ENCODE data around the gene NUP210. TPM values are rescaled to one million over a fixed set of nuclear protein-coding genes. Genes with fewer than 3 reads are reported as not detected.

The NUP210 gene
- total RNA-seq = 100 to 1,000 TPM; 196 to 204 TPM

GRCh38 chr3:13420045-13420830, at the start of gene NUP210:
NUP210 (minus strand) TSS chr3:13420322; CDS start chr3:13420226, 96 bp downstream.
- peak; percentile 63 for DNase-seq
- no peaks in the 10 kb centered on the region for H3K27me3 Mint-ChIP-seq
- H3K4me3 Mint-ChIP-seq = peak within 1 kb of the TSS; percentile 92
- no peaks in the 10 kb centered on the region for H3K9me3 Mint-ChIP-seq
- ChIA-PET POLR2A (no interaction called here), CTCF (interaction anchor here (0.8 to 4.7 kb wide), 4 partner anchors 7 to 36 kb away, joined by 3 to 26 read pairs (median 6); no protein-coding TSS in a partner anchor)
- peak within 1 kb of the TSS; percentile 98 for H3K27ac Mint-ChIP-seq
- H3K4me1 Mint-ChIP-seq = peaks cover 65% of the 10 kb centered on the region
- peaks cover 30% of the 10 kb centered on the region for H3K36me3 Mint-ChIP-seq (ENCODE audit: low read depth)

- no peak for DNase-seq
- Mint-ChIP-seq H3K4me1 (no peaks in the 10 kb centered on the region), H3K27ac (no peak overlapping the region), H3K9me3 (no peaks in the 10 kb centered on the region), H3K4me3 (no peak overlapping the region), H3K36me3 (ENCODE audit: low read depth) (no peaks in the 10 kb centered on the region), H3K27me3 (peaks cover 9% of the 10 kb centered on the region)
- POLR2A ChIA-PET = no interaction called here
- CTCF ChIA-PET = interaction anchor here (1.2 kb wide), 1 partner anchor 10 kb away, joined by 5 read pairs; no protein-coding TSS in a partner anchor
These were observed 46.7 kb upstream of the NUP210 start for GRCh38 chr3:13466781-13467180.

GRCh38 chr3:13465236-13465873, 45.2 kb upstream of the NUP210 start:
- H3K4me3 Mint-ChIP-seq = no peak overlapping the region
- no peaks in the 10 kb centered on the region for H3K9me3 Mint-ChIP-seq
- no peaks in the 10 kb centered on the region for H3K36me3 Mint-ChIP-seq (ENCODE audit: low read depth)
- ChIA-PET POLR2A (no interaction called here), CTCF (no interaction called here)
- H3K27me3 Mint-ChIP-seq = peaks cover 9% of the 10 kb centered on the region
- no peak for DNase-seq
- no peak overlapping the region for H3K27ac Mint-ChIP-seq
- H3K4me1 Mint-ChIP-seq = peaks cover 3% of the 10 kb centered on the region

GRCh38 chr3:13463618-13464400, 43.7 kb upstream of the NUP210 start:
- Mint-ChIP-seq H3K27ac (no peak overlapping the region), H3K4me1 (peaks cover 3% of the 10 kb centered on the region), H3K27me3 (peaks cover 7% of the 10 kb centered on the region), H3K36me3 (ENCODE audit: low read depth) (no peaks in the 10 kb centered on the region), H3K4me3 (no peak overlapping the region), H3K9me3 (no peaks in the 10 kb centered on the region)
- POLR2A ChIA-PET = no interaction called here
- CTCF ChIA-PET = interaction anchor here (0.6 to 3.5 kb wide), 6 partner anchors 11 to 1489 kb away, joined by 3 to 15 read pairs (median 3); no protein-coding TSS in a partner anchor
- DNase-seq = no peak

GRCh38 chr3:13462822-13463221, 42.7 kb upstream of the NUP210 start:
- POLR2A ChIA-PET = no interaction called here
- H3K27ac Mint-ChIP-seq = no peak overlapping the region

GRCh38 chr3:13462125-13462629, 42.1 kb upstream of the NUP210 start:
- Mint-ChIP-seq H3K9me3 (no peaks in the 10 kb centered on the region), H3K4me1 (peaks cover 3% of the 10 kb centered on the region), H3K27me3 (peaks cover 7% of the 10 kb centered on the region), H3K27ac (no peak overlapping the region), H3K4me3 (no peak overlapping the region), H3K36me3 (ENCODE audit: low read depth) (no peaks in the 10 kb centered on the region)
- no peak for DNase-seq
- CTCF ChIA-PET = interaction anchor here (0.5 to 3.5 kb wide), 4 partner anchors 10 to 153 kb away, joined by 3 to 15 read pairs (median 3); no protein-coding TSS in a partner anchor
- POLR2A ChIA-PET = no interaction called here

More at GRCh38 chr3:13462822-13463221, 42.7 kb upstream of the NUP210 start:
- Mint-ChIP-seq H3K4me1 (peaks cover 3% of the 10 kb centered on the region), H3K36me3 (ENCODE audit: low read depth) (no peaks in the 10 kb centered on the region), H3K4me3 (no peak overlapping the region), H3K27me3 (peaks cover 5% of the 10 kb centered on the region), H3K9me3 (no peaks in the 10 kb centered on the region)
- no peak for DNase-seq
- CTCF ChIA-PET = interaction anchor here (1.1 to 3.5 kb wide), 3 partner anchors 10 to 371 kb away, joined by 3 to 15 read pairs (median 4); no protein-coding TSS in a partner anchor

- H3K4me1 Mint-ChIP-seq = peaks cover 3% of the 10 kb centered on the region
- peak; percentile 80 for DNase-seq
- POLR2A ChIA-PET = no interaction called here
These were observed 41.3 kb upstream of the NUP210 start for GRCh38 chr3:13461169-13462124.

GRCh38 chr3:13460341-13460736, 40.2 kb upstream of the NUP210 start:
- Mint-ChIP-seq H3K4me3 (no peak overlapping the region), H3K36me3 (ENCODE audit: low read depth) (no peaks in the 10 kb centered on the region), H3K27ac (no peak overlapping the region), H3K4me1 (peaks cover 3% of the 10 kb centered on the region), H3K27me3 (peaks cover 7% of the 10 kb centered on the region), H3K9me3 (no peaks in the 10 kb centered on the region)
- no peak for DNase-seq
- ChIA-PET CTCF (interaction anchor here (1.1 kb wide), 1 partner anchor 368 kb away, joined by 3 read pairs; no protein-coding TSS in a partner anchor), POLR2A (no interaction called here)

More at GRCh38 chr3:13461169-13462124, 41.3 kb upstream of the NUP210 start:
- peaks cover 7% of the 10 kb centered on the region for H3K27me3 Mint-ChIP-seq
- no peaks in the 10 kb centered on the region for H3K9me3 Mint-ChIP-seq
- H3K27ac Mint-ChIP-seq = no peak overlapping the region
- CTCF ChIA-PET = interaction anchor here (0.5 to 3.5 kb wide), 5 partner anchors 9 to 370 kb away, joined by 3 to 15 read pairs (median 3); no protein-coding TSS in a partner anchor
- no peak overlapping the region for H3K4me3 Mint-ChIP-seq
- H3K36me3 Mint-ChIP-seq (ENCODE audit: low read depth) = no peaks in the 10 kb centered on the region

GRCh38 chr3:13459605-13460340, 39.7 kb upstream of the NUP210 start:
- H3K4me3 Mint-ChIP-seq = no peak overlapping the region
- no peaks in the 10 kb centered on the region for H3K9me3 Mint-ChIP-seq
- H3K36me3 Mint-ChIP-seq (ENCODE audit: low read depth) = no peaks in the 10 kb centered on the region
- H3K27ac Mint-ChIP-seq = no peak overlapping the region
- no peak for DNase-seq
- ChIA-PET POLR2A (no interaction called here), CTCF (interaction anchor here (1.1 kb wide), 1 partner anchor 368 kb away, joined by 3 read pairs; no protein-coding TSS in a partner anchor)
- peaks cover 4% of the 10 kb centered on the region for H3K27me3 Mint-ChIP-seq
- peaks cover 3% of the 10 kb centered on the region for H3K4me1 Mint-ChIP-seq

GRCh38 chr3:13457593-13457992, 37.5 kb upstream of the NUP210 start:
- Mint-ChIP-seq H3K4me3 (no peak overlapping the region), H3K9me3 (no peaks in the 10 kb centered on the region), H3K36me3 (ENCODE audit: low read depth) (no peaks in the 10 kb centered on the region), H3K4me1 (peaks cover 6% of the 10 kb centered on the region), H3K27ac (no peak overlapping the region), H3K27me3 (peaks cover 4% of the 10 kb centered on the region)
- POLR2A ChIA-PET = no interaction called here
- DNase-seq = no peak
- CTCF ChIA-PET = interaction anchor here (0.6 kb wide), 1 partner anchor 84 kb away, joined by 3 read pairs; no protein-coding TSS in a partner anchor

GRCh38 chr3:13455644-13456043, 35.5 kb upstream of the NUP210 start:
- no peak overlapping the region for H3K4me3 Mint-ChIP-seq
- no peak overlapping the region for H3K27ac Mint-ChIP-seq
- CTCF ChIA-PET = interaction anchor here (1.1 to 4.8 kb wide), 4 partner anchors 15 to 363 kb away, joined by 3 to 37 read pairs (median 4); no protein-coding TSS in a partner anchor
- H3K9me3 Mint-ChIP-seq = no peaks in the 10 kb centered on the region
- no peaks in the 10 kb centered on the region for H3K36me3 Mint-ChIP-seq (ENCODE audit: low read depth)
- peaks cover 2% of the 10 kb centered on the region for H3K27me3 Mint-ChIP-seq
- H3K4me1 Mint-ChIP-seq = peaks cover 19% of the 10 kb centered on the region
- DNase-seq = no peak
- POLR2A ChIA-PET = no interaction called here
